Measurements from ENCODE around the gene ADAMTS2.

DNA sequence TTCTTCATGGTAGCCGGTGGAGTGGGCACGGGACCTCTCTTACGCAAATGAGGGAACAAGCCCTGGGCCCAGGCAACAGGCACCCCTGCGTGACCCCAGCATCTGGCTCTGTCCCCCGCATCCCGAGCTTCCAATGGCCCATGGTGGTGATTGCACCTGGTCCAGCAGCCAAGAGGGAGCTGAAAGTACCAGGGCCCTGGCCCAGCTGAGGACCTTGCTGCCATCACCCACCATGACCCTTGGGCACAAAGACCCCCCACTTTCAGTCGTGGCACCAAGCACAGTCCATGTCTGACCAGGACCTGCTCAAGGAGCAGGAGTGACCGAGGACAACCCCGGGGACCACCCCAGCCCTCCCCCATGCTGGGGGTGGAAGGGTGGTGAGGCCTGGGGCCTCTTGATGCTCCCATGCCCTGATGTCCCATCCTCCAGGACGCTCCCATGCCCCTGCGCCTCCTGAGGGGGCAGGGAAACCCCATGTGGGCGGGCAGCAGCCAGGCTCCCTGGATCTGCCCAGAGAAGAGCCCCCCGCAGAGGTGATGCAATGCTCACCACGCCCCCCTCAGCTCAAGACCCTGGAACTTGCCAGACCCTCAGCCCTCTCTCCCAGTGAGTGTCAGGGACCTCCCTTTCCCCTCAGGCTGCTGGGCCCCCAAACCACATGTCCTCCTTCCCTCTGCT is 123.9 kb downstream of the ADAMTS2 start:
- TF ChIP-seq, protein P1, sequence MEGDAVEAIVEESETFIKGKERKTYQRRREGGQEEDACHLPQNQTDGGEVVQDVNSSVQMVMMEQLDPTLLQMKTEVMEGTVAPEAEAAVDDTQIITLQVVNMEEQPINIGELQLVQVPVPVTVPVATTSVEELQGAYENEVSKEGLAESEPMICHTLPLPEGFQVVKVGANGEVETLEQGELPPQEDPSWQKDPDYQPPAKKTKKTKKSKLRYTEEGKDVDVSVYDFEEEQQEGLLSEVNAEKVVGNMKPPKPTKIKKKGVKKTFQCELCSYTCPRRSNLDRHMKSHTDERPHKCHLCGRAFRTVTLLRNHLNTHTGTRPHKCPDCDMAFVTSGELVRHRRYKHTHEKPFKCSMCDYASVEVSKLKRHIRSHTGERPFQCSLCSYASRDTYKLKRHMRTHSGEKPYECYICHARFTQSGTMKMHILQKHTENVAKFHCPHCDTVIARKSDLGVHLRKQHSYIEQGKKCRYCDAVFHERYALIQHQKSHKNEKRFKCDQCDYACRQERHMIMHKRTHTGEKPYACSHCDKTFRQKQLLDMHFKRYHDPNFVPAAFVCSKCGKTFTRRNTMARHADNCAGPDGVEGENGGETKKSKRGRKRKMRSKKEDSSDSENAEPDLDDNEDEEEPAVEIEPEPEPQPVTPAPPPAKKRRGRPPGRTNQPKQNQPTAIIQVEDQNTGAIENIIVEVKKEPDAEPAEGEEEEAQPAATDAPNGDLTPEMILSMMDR (conservative IDR thresholded peaks at IDR 0.05; ENCODE audit: low read depth, low read length), result no peak
- TF ChIP-seq EZH2 (IDR thresholded peaks at IDR 0.05; ENCODE audit: low read length, unreplicated experiment), result no peak
